Ascending aorta (tissue), 2 donors: ENCODE measurements around the gene MAGEF1. TPM values are rescaled to one million over a fixed set of nuclear protein-coding genes. Genes with fewer than 3 reads are reported as not detected.

ENCODE experiments used
- DNase-seq, 2 donors: peaks; one replicate each; pipeline ENCODE4 v3.0.0-alpha.2; 2019; ENCODE audit warnings: low spot score in 2 of 2
- H3K27ac ChIP-seq, 2 donors: fragments of 200-600 bp; sonication (generic); one replicate each; pipeline ENCODE4 v1.5.1; 2016 to 2017; ENCODE audit warnings: mild to moderate bottlenecking in 1 of 2
- H3K27me3 ChIP-seq: fragments of 200-600 bp; sonication (generic); one replicate; pipeline ENCODE4 v1.5.1; 2017
- H3K36me3 ChIP-seq, 2 donors: fragments of 200-600 bp; sonication (generic); one replicate each; pipeline ENCODE4 v1.5.1; 2016
- H3K4me1 ChIP-seq, 2 donors: fragments of 200-600 bp; sonication (generic); one replicate each; pipeline ENCODE4 v1.5.1; 2016 to 2017; ENCODE audit warnings: mild to moderate bottlenecking in 1 of 2
- H3K4me3 ChIP-seq, 2 donors: fragments of 200-600 bp; sonication (generic); one replicate each; pipeline ENCODE4 v1.5.1; 2016 to 2017; ENCODE audit warnings: mild to moderate bottlenecking in 1 of 2
- H3K9me3 ChIP-seq, 2 donors: fragments of 200-600 bp; sonication (generic); one replicate each; pipeline ENCODE4 v1.5.1; 2016
- CTCF ChIP-seq, 3 experiments: fragments of 200-600 bp in 2 of 3; fragments of 450-650 bp in 1 of 3; sonication (generic) in 2 of 3; IDR thresholded peaks; one replicate each; pipeline ENCODE4 v1.5.1; 2016 to 2019; ENCODE audit warnings: antibody characterized with exemption in 3 of 3, mild to moderate bottlenecking in 1 of 3, moderate library complexity in 1 of 3
- intact Hi-C: fragments of 100-400 bp; cut with DNase I; formaldehyde crosslinking; loops from one replicate; pipeline ENCODE4 v1.15.1; 2023
- total RNA-seq: library from RNA; depleted of rRNA; stranded (reverse); fragments of >200 nt; gene quantifications from one replicate; pipeline ENCODE4 v1.1.0, GENCODE V29; 2016

Gene MAGEF1
- total RNA-seq, 1 donor from 2014 or later, result 5.2 TPM

- Histone ChIP-seq H3K9me3 (no peaks in the 10 kb centered on the region), H3K4me1 (peaks cover 0 to 8% of the 10 kb centered on the region in 2 donors), H3K27ac (no peak overlapping the region), H3K4me3 (no peak overlapping the region), H3K27me3 (no peaks in the 10 kb centered on the region), H3K36me3 (no peaks in the 10 kb centered on the region)
- DNase-seq, result no peak
- no peak for TF ChIP-seq CTCF (IDR thresholded peaks at IDR 0.05)
- intact Hi-C loops, result no loop called here
These were observed 23.0 kb downstream of the MAGEF1 start for GRCh38 chr3:184688882-184689271.

GRCh38 chr3:184688251-184688881, 23.5 kb downstream of the MAGEF1 start:
- Histone ChIP-seq H3K4me3 (no peak overlapping the region), H3K9me3 (no peaks in the 10 kb centered on the region), H3K36me3 (no peaks in the 10 kb centered on the region), H3K4me1 (peaks cover 0 to 8% of the 10 kb centered on the region in 2 donors), H3K27me3 (no peaks in the 10 kb centered on the region), H3K27ac (no peak overlapping the region)
- no peak for TF ChIP-seq CTCF (IDR thresholded peaks at IDR 0.05)
- intact Hi-C loops, result no loop called here
- DNase-seq, result no peak

- H3K27me3 ChIP-seq, result no peaks in the 10 kb centered on the region
- peaks cover 0 to 8% of the 10 kb centered on the region in 2 donors for H3K4me1 ChIP-seq
- no peaks in the 10 kb centered on the region for H3K9me3 ChIP-seq
- DNase-seq, result no peak
- H3K27ac ChIP-seq, result no peak overlapping the region
- intact Hi-C loops, result no loop called here
- TF ChIP-seq CTCF (IDR thresholded peaks at IDR 0.05), result no peak
- no peaks in the 10 kb centered on the region for H3K36me3 ChIP-seq
- no peak overlapping the region for H3K4me3 ChIP-seq
These were observed 24.4 kb downstream of the MAGEF1 start for GRCh38 chr3:184687363-184688015.

DNA sequence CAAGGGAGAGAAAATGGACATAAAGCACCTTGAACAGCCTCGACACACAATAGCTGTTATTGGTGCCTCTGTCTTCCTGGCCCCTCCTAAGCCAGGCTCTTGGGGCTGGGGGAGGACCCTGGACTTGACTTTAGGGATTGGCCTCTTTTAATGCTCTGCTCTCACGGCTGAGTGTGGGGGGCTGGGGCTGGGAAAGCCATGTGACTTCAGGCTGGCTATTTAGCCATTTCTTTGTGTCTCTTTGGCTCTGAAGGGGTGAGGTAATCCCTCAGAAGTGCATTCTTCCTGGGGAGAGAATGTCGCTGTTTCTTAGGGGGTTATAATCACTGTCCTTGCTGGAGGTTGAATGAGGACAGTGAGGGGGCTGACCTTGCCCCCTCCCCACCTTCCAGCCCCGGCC, 26.2 kb downstream of the MAGEF1 start:
- intact Hi-C loops, result no loop called here
- no peak for DNase-seq
- H3K4me3 ChIP-seq, result no peak overlapping the region
- H3K9me3 ChIP-seq, result no peaks in the 10 kb centered on the region
- H3K36me3 ChIP-seq, result no peaks in the 10 kb centered on the region
- no peak overlapping the region for H3K27ac ChIP-seq
- H3K4me1 ChIP-seq, result no peaks in the 10 kb centered on the region
- no peaks in the 10 kb centered on the region for H3K27me3 ChIP-seq
- no peak for TF ChIP-seq CTCF (IDR thresholded peaks at IDR 0.05)

GRCh38 chr3:184685055-184685454, 26.8 kb downstream of the MAGEF1 start:
- H3K27me3 ChIP-seq, result no peaks in the 10 kb centered on the region

More at GRCh38 chr3:184685055-184685454, 26.8 kb downstream of the MAGEF1 start:
- Histone ChIP-seq H3K27ac (no peak overlapping the region), H3K9me3 (no peaks in the 10 kb centered on the region), H3K36me3 (no peaks in the 10 kb centered on the region), H3K4me3 (no peak overlapping the region), H3K4me1 (no peaks in the 10 kb centered on the region)
- no peak for DNase-seq
- no peak for TF ChIP-seq CTCF (IDR thresholded peaks at IDR 0.05)
- intact Hi-C loops, result no loop called here
